Liver (tissue), 3 donors: ENCODE results near the gene ARHGAP23.

Experiments used
- CTCF ChIP-seq: fragments of 150-350 bp; IDR thresholded peaks from 2 replicates; pipeline ENCODE4 v1.5.1; 2017; ENCODE audit warnings: improper control_type of control experiment, low read depth, low read length; ENCODE audit not compliant: missing input control
- EGR1 ChIP-seq, 2 donors: IDR thresholded peaks; 2 replicates each; pipeline ENCODE4 v1.6.1; 2016 to 2018; ENCODE audit warnings: antibody characterized with exemption in 2 of 2, low read depth in 2 of 2
- FOXA1 ChIP-seq: IDR thresholded peaks from 2 replicates; pipeline ENCODE4 v1.6.1; 2016; ENCODE audit warnings: antibody characterized with exemption
- GABPA ChIP-seq, 2 donors: IDR thresholded peaks in 1 of 2; conservative IDR thresholded peaks in 1 of 2; 2 replicates each; pipeline ENCODE4 v1.6.1; 2016; ENCODE audit warnings: antibody characterized with exemption in 2 of 2, mild to moderate bottlenecking in 1 of 2, moderate library complexity in 1 of 2
- HNF4G ChIP-seq: IDR thresholded peaks from 2 replicates; pipeline ENCODE4 v1.6.1; 2016; ENCODE audit warnings: antibody characterized with exemption
- JUND ChIP-seq, 2 donors: IDR thresholded peaks; 2 replicates each; pipeline ENCODE4 v1.6.1; 2016; ENCODE audit warnings: antibody characterized with exemption in 2 of 2
- MAX ChIP-seq: IDR thresholded peaks from 2 replicates; pipeline ENCODE4 v1.6.1; 2016; ENCODE audit warnings: antibody characterized with exemption
- RAD21 ChIP-seq, 2 donors: IDR thresholded peaks; 2 replicates each; pipeline ENCODE4 v1.6.1; 2016; ENCODE audit warnings: antibody characterized with exemption in 2 of 2, mild to moderate bottlenecking in 2 of 2
- REST ChIP-seq: IDR thresholded peaks from 2 replicates; pipeline ENCODE4 v1.6.1; 2016; ENCODE audit warnings: antibody characterized with exemption, mild to moderate bottlenecking
- RXRA ChIP-seq, 2 donors: IDR thresholded peaks; 2 replicates each; pipeline ENCODE4 v1.6.1; 2017 to 2018; ENCODE audit warnings: antibody characterized with exemption in 2 of 2, mild to moderate bottlenecking in 1 of 2
- SP1 ChIP-seq: IDR thresholded peaks from 2 replicates; pipeline ENCODE4 v1.6.1; 2018; ENCODE audit warnings: antibody characterized with exemption, mild to moderate bottlenecking
- TAF1 ChIP-seq: conservative IDR thresholded peaks from 2 replicates; pipeline ENCODE4 v1.6.1; 2016; ENCODE audit warnings: antibody characterized with exemption, mild to moderate bottlenecking
- YY1 ChIP-seq: IDR thresholded peaks from 2 replicates; pipeline ENCODE4 v1.6.1; 2016; ENCODE audit warnings: antibody characterized with exemption, mild to moderate bottlenecking
- ZBTB33 ChIP-seq: IDR thresholded peaks from 2 replicates; pipeline ENCODE4 v1.6.1; 2016; ENCODE audit warnings: antibody characterized with exemption
- donor health status: healthy.
- donor health status: healthy.

GRCh38 chr17:38485146-38485468, 56.8 kb downstream of the ARHGAP23 start:
- TF ChIP-seq CTCF, result no peak
- TF ChIP-seq JUND (IDR thresholded peaks at IDR 0.05), result no peak
- TF ChIP-seq SP1, result no peak
- no peak for TF ChIP-seq RAD21 (IDR thresholded peaks at IDR 0.05)
- TF ChIP-seq RXRA (IDR thresholded peaks at IDR 0.05), result no peak
- TF ChIP-seq EGR1 (IDR thresholded peaks at IDR 0.05; ENCODE audit: low read depth in 2 of 2), result no peak
- no peak for TF ChIP-seq REST
- no peak for TF ChIP-seq MAX
- no peak for TF ChIP-seq TAF1
- peak; percentile 85 for TF ChIP-seq YY1
- no peak for TF ChIP-seq HNF4G
- TF ChIP-seq GABPA (IDR thresholded peaks at IDR 0.05 in 1 of 2, conservative IDR thresholded peaks at IDR 0.05 in 1 of 2), result no peak
- TF ChIP-seq FOXA1, result no peak
- TF ChIP-seq ZBTB33, result no peak
